ENCODE results near the gene PLAC8L1.

DNA sequence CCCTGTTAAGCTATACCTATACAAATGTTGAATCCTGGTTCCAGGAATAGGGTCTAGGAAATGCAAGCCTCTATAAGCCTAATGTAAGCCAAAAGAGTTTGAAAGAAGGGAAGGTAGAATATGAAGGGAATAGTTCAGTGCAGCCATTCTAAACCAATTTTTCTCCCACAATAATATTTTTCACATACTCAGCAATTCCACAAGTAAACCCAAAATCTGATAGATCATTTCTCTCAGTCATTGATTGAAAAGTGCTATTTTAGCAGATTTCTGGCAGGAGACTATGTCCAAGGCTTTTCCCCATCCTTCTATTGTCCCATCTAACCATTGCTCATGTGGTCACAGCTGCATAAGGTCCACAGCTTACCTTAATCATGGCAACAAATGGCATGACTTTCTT lies 20.7 kb upstream of the PLAC8L1 start:
- no peak for TF ChIP-seq JUN (CRISPR knock-in tag; IDR thresholded peaks at IDR 0.05)
- TF ChIP-seq, protein P1, sequence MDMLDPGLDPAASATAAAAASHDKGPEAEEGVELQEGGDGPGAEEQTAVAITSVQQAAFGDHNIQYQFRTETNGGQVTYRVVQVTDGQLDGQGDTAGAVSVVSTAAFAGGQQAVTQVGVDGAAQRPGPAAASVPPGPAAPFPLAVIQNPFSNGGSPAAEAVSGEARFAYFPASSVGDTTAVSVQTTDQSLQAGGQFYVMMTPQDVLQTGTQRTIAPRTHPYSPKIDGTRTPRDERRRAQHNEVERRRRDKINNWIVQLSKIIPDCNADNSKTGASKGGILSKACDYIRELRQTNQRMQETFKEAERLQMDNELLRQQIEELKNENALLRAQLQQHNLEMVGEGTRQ (CRISPR knock-in tag; IDR thresholded peaks at IDR 0.05): no peak
- no peak for TF ChIP-seq ZNF219 (CRISPR knock-in tag; IDR thresholded peaks at IDR 0.05; ENCODE audit: borderline replicate concordance)
- no peak for TF ChIP-seq SP1 (CRISPR knock-in tag; conservative IDR thresholded peaks at IDR 0.05)
- TF ChIP-seq, protein P2, sequence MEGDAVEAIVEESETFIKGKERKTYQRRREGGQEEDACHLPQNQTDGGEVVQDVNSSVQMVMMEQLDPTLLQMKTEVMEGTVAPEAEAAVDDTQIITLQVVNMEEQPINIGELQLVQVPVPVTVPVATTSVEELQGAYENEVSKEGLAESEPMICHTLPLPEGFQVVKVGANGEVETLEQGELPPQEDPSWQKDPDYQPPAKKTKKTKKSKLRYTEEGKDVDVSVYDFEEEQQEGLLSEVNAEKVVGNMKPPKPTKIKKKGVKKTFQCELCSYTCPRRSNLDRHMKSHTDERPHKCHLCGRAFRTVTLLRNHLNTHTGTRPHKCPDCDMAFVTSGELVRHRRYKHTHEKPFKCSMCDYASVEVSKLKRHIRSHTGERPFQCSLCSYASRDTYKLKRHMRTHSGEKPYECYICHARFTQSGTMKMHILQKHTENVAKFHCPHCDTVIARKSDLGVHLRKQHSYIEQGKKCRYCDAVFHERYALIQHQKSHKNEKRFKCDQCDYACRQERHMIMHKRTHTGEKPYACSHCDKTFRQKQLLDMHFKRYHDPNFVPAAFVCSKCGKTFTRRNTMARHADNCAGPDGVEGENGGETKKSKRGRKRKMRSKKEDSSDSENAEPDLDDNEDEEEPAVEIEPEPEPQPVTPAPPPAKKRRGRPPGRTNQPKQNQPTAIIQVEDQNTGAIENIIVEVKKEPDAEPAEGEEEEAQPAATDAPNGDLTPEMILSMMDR (IDR thresholded peaks at IDR 0.05): no peak
